ENCODE data around the gene GH2.
"Not testable (repeated sequence)": the region's sequence is repeated elsewhere in the genome, so short reads cannot be mapped to it uniquely, and the experiment has no call there.

Gene GH2

DNA sequence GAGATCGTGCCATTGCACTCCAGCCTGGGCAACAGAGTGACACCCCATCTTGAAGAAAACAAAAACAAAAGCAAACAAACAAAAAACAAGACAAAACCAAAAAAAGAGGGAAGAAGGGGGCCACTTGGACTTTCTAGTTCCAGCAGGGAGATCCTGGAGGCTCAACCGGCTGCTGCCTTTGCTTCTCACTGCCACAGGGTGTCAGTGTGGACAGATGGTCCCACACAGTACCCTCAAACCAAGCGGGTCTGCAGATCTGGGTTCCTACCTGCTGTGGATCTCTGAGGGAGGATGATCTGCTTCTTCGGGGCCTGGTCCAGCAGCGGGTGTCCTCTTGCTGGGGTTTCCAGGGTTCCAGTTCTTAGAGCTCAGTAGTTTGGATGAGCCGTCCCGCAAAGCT is 15.1 kb downstream of the GH2 start:
- H3K9me3 ChIP-seq (ENCODE audit: control insufficient read depth, insufficient read depth, low read depth, low read length); H3K36me3 ChIP-seq (ENCODE audit: control insufficient read depth in 2 of 2, insufficient read depth in 1 of 2, low read length in 2 of 2); H3K27ac ChIP-seq (ENCODE audit: extremely low read depth, low read depth, low read length); POLR2A ChIA-PET; H3K4me3 ChIP-seq (ENCODE audit: low read depth, low read length); H3K4me1 ChIP-seq (ENCODE audit: control insufficient read depth, insufficient read depth, low read length): not testable (repeated sequence)
- CTCF ChIA-PET, result interaction anchor here (0.6 to 5.1 kb wide), 20 partner anchors 8 to 1331 kb away, joined by 3 to 62 read pairs (median 5); partner anchors contain the start of gene GH2

GRCh38 chr17:63859257-63859656 is 22.5 kb downstream of the GH2 start:
- Histone ChIP-seq H3K4me3 (ENCODE audit: low read depth, low read length) (no peak overlapping the region), H3K9me3 (ENCODE audit: control insufficient read depth, insufficient read depth, low read depth, low read length) (no peaks in the 10 kb centered on the region), H3K36me3 (ENCODE audit: control insufficient read depth in 2 of 2, insufficient read depth in 1 of 2, low read length in 2 of 2) (no peaks in the 10 kb centered on the region), H3K4me1 (ENCODE audit: control insufficient read depth, insufficient read depth, low read length) (no peaks in the 10 kb centered on the region), H3K27ac (ENCODE audit: extremely low read depth, low read depth, low read length) (no peak overlapping the region)
- ChIA-PET POLR2A (interaction anchor here (0.7 kb wide), 1 partner anchor 86 kb away, joined by 4 read pairs; the partner anchor contains the start of genes CCDC47 and DDX42), CTCF (interaction anchor here (0.7 to 5.0 kb wide), 9 partner anchors 10 to 1241 kb away, joined by 3 to 29 read pairs (median 5); no protein-coding TSS in a partner anchor)
- TF ChIP-seq GLIS1 (tag by site-specific recombination; IDR thresholded peaks at IDR 0.05) (peak; percentile 93), ZFP41 (tag by site-specific recombination; IDR thresholded peaks at IDR 0.05; ENCODE audit: borderline replicate concordance) (no peak)

DNA sequence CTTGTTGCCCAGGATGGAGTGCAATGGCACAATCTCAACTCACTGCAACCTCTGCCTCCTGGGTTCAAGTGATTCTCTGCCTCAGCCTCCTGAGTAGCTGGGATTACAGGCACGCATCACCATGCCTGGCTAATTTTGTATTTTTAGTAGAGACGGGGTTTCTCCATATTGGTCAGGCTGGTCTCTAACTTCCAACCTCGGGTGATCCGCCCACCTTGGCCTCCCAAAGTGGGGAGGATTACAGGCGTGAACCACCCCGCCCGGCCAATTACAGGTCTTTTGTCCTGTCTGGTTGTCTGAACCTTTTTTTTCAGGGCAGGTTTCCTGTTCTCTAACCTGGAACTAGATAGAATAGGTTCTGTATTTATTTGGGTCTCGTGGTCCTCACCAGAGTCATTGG is 25.3 kb downstream of the GH2 start:
- H3K36me3 ChIP-seq (ENCODE audit: control insufficient read depth in 2 of 2, insufficient read depth in 1 of 2, low read length in 2 of 2); H3K27ac ChIP-seq (ENCODE audit: extremely low read depth, low read depth, low read length); H3K4me1 ChIP-seq (ENCODE audit: control insufficient read depth, insufficient read depth, low read length); H3K4me3 ChIP-seq (ENCODE audit: low read depth, low read length); H3K9me3 ChIP-seq (ENCODE audit: control insufficient read depth, insufficient read depth, low read depth, low read length); POLR2A ChIA-PET: not testable (repeated sequence)
- CTCF ChIA-PET, result interaction anchor here (0.6 to 3.2 kb wide), 10 partner anchors 9 to 636 kb away, joined by 3 to 25 read pairs (median 4); partner anchors contain the start of gene SMARCD2

GRCh38 chr17:63855185-63855584 is 26.6 kb downstream of the GH2 start:
- POLR2A ChIA-PET, result no interaction called here
- CTCF ChIA-PET, result interaction anchor here (0.6 to 3.2 kb wide), 6 partner anchors 9 to 167 kb away, joined by 3 to 25 read pairs (median 6); no protein-coding TSS in a partner anchor
- Histone ChIP-seq H3K27ac (ENCODE audit: extremely low read depth, low read depth, low read length) (no peak overlapping the region), H3K4me1 (ENCODE audit: control insufficient read depth, insufficient read depth, low read length) (no peaks in the 10 kb centered on the region), H3K36me3 (ENCODE audit: control insufficient read depth in 2 of 2, insufficient read depth in 1 of 2, low read length in 2 of 2) (no peaks in the 10 kb centered on the region), H3K9me3 (ENCODE audit: control insufficient read depth, insufficient read depth, low read depth, low read length) (no peaks in the 10 kb centered on the region), H3K4me3 (ENCODE audit: low read depth, low read length) (no peak overlapping the region)
- no peak for TF ChIP-seq BCL11B (tag by site-specific recombination; IDR thresholded peaks at IDR 0.05; ENCODE audit: low read depth)
- TF ChIP-seq SALL2 (tag by site-specific recombination; IDR thresholded peaks at IDR 0.05; ENCODE audit: borderline replicate concordance), result no peak

GRCh38 chr17:63854709-63855108 is 27.0 kb downstream of the GH2 start:
- Histone ChIP-seq H3K4me3 (ENCODE audit: low read depth, low read length) (no peak overlapping the region), H3K4me1 (ENCODE audit: control insufficient read depth, insufficient read depth, low read length) (no peaks in the 10 kb centered on the region), H3K36me3 (ENCODE audit: control insufficient read depth in 2 of 2, insufficient read depth in 1 of 2, low read length in 2 of 2) (no peaks in the 10 kb centered on the region), H3K9me3 (ENCODE audit: control insufficient read depth, insufficient read depth, low read depth, low read length) (no peaks in the 10 kb centered on the region), H3K27ac (ENCODE audit: extremely low read depth, low read depth, low read length) (no peak overlapping the region)
- CTCF ChIA-PET, result interaction anchor here (0.7 to 3.2 kb wide), 6 partner anchors 9 to 16 kb away, joined by 3 to 25 read pairs (median 4); no protein-coding TSS in a partner anchor
- TF ChIP-seq ZNF530 (tag by site-specific recombination; IDR thresholded peaks at IDR 0.05; ENCODE audit: low read depth) (no peak), ZSCAN23 (tag by site-specific recombination; IDR thresholded peaks at IDR 0.05) (no peak), MYNN (tag by site-specific recombination; IDR thresholded peaks at IDR 0.05; ENCODE audit: borderline replicate concordance) (no peak), ZNF311 (tag by site-specific recombination; IDR thresholded peaks at IDR 0.05; ENCODE audit: borderline replicate concordance) (no peak), ZNF335 (tag by site-specific recombination; conservative IDR thresholded peaks at IDR 0.05) (no peak), ZFP41 (tag by site-specific recombination; IDR thresholded peaks at IDR 0.05; ENCODE audit: borderline replicate concordance) (no peak), ZNF114 (tag by site-specific recombination; IDR thresholded peaks at IDR 0.05) (no peak), ZFP69B (tag by site-specific recombination; IDR thresholded peaks at IDR 0.05) (no peak), ZNF221 (tag by site-specific recombination; IDR thresholded peaks at IDR 0.05; ENCODE audit: borderline replicate concordance) (no peak), ZNF585B (tag by site-specific recombination; IDR thresholded peaks at IDR 0.05) (no peak), ZNF157 (tag by site-specific recombination; IDR thresholded peaks at IDR 0.05) (no peak), ZNF174 (tag by site-specific recombination; IDR thresholded peaks at IDR 0.05) (no peak)
- TF ChIP-seq, protein P1, sequence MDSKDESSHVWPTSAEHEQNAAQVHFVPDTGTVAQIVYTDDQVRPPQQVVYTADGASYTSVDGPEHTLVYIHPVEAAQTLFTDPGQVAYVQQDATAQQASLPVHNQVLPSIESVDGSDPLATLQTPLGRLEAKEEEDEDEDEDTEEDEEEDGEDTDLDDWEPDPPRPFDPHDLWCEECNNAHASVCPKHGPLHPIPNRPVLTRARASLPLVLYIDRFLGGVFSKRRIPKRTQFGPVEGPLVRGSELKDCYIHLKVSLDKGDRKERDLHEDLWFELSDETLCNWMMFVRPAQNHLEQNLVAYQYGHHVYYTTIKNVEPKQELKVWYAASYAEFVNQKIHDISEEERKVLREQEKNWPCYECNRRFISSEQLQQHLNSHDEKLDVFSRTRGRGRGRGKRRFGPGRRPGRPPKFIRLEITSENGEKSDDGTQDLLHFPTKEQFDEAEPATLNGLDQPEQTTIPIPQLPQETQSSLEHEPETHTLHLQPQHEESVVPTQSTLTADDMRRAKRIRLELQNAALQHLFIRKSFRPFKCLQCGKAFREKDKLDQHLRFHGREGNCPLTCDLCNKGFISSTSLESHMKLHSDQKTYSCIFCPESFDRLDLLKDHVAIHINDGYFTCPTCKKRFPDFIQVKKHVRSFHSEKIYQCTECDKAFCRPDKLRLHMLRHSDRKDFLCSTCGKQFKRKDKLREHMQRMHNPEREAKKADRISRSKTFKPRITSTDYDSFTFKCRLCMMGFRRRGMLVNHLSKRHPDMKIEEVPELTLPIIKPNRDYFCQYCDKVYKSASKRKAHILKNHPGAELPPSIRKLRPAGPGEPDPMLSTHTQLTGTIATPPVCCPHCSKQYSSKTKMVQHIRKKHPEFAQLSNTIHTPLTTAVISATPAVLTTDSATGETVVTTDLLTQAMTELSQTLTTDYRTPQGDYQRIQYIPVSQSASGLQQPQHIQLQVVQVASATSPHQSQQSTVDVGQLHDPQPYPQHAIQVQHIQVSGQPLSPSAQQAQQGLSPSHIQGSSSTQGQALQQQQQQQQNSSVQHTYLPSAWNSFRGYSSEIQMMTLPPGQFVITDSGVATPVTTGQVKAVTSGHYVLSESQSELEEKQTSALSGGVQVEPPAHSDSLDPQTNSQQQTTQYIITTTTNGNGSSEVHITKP (tag by site-specific recombination; IDR thresholded peaks at IDR 0.05), result no peak
- POLR2A ChIA-PET, result no interaction called here
